ENCODE results near the gene ZNF562. TPM values are rescaled to one million over a fixed set of nuclear protein-coding genes. Genes with fewer than 3 reads are reported as not detected.
"Not testable (repeated sequence)": the region's sequence is repeated elsewhere in the genome, so short reads cannot be mapped to it uniquely, and the experiment has no call there.

The ZNF562 gene
- total RNA-seq, 1 experiment from 2014 or later, result 23.0 TPM

DNA sequence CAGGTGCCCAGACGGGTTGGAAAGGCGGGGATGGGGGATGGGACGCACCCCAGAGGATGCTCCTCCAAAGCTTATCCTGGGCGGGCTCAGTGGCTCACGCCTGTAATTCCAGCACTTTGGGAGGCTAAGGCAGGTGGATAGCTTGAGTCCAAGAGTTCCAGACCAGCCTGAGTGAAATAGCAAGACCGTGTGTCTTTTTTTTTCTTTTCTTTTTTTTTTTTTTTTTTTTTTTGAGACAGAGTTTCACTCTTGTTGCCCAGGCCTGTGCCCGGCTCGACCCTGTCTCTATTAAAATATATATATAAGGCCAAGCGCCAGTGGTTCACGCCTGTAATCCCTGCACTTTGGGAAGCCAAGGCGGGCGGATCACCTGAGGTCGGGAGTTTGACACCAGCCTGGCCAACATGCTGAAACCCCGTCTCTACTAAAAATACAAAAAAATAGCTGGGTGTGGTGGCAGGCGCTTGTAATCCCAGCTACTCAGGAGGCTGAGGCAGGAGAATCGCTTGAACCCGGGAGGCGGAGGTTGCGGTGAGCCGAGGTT lies 530 bp upstream of the ZNF562 start:
- CTCF ChIA-PET, result interaction anchor here (0.6 kb wide), 1 partner anchor 1760 kb away, joined by 3 read pairs; the partner anchor contains the start of gene PRKCSH

GRCh38 chr19:9673912-9674662 lies 813 bp downstream of the ZNF562 start:
- Mint-ChIP-seq H3K36me3 (ENCODE audit: insufficient read depth, unreplicated experiment) (peaks cover 58% of the 10 kb centered on the region), H3K9me3 (ENCODE audit: unreplicated experiment) (peaks cover 29% of the 10 kb centered on the region), H3K27me3 (ENCODE audit: insufficient read depth, unreplicated experiment) (no peaks in the 10 kb centered on the region), H3K27ac (ENCODE audit: unreplicated experiment) (peak overlapping the region; percentile 100), H3K4me3 (ENCODE audit: unreplicated experiment) (peak overlapping the region; percentile 95), H3K4me1 (ENCODE audit: low read depth, unreplicated experiment) (no peaks in the 10 kb centered on the region)
- ChIA-PET CTCF (no interaction called here), POLR2A (no interaction called here)
- TF ChIP-seq, protein P1, sequence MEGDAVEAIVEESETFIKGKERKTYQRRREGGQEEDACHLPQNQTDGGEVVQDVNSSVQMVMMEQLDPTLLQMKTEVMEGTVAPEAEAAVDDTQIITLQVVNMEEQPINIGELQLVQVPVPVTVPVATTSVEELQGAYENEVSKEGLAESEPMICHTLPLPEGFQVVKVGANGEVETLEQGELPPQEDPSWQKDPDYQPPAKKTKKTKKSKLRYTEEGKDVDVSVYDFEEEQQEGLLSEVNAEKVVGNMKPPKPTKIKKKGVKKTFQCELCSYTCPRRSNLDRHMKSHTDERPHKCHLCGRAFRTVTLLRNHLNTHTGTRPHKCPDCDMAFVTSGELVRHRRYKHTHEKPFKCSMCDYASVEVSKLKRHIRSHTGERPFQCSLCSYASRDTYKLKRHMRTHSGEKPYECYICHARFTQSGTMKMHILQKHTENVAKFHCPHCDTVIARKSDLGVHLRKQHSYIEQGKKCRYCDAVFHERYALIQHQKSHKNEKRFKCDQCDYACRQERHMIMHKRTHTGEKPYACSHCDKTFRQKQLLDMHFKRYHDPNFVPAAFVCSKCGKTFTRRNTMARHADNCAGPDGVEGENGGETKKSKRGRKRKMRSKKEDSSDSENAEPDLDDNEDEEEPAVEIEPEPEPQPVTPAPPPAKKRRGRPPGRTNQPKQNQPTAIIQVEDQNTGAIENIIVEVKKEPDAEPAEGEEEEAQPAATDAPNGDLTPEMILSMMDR (IDR thresholded peaks at IDR 0.05; ENCODE audit: insufficient read depth in 1 of 2, low read depth in 1 of 2, low read length in 1 of 2, severe bottlenecking in 1 of 2, unreplicated experiment in 1 of 2), result no peak
- Histone ChIP-seq H3K36me3 (ENCODE audit: control insufficient read depth, insufficient read depth, low read length) (0 out of 2 replicates have a peak, but pooled peaks cover 1% of the 10 kb centered on the region), H3K27me3 (replicated peaks; ENCODE audit: control insufficient read depth, insufficient read depth, low read length) (no peaks in the 10 kb centered on the region), H3K9me3 (peaks cover 23% of the 10 kb centered on the region), H3K4me3 (ENCODE audit: low read depth, low read length) (peak overlapping the region; percentile 76), H3K4me1 (no peaks in the 10 kb centered on the region)
- intact Hi-C loops (cut with micrococcal nuclease; ENCODE audit: unreplicated experiment), result loop anchor here (2.0 kb wide), 1 partner anchor 111 kb away; no protein-coding TSS in a partner anchor
- BruUV-seq (replicated peaks), result TSS peak; percentile 58
- peak in 1 of 2 experiments; percentile 4 for DNase-seq

More for the DNA sequence above, 530 bp upstream of the ZNF562 start:
- H3K27me3 ChIP-seq (replicated peaks; ENCODE audit: control insufficient read depth, insufficient read depth, low read length); H3K27me3 Mint-ChIP-seq (ENCODE audit: insufficient read depth, unreplicated experiment); DNase-seq; POLR2A ChIA-PET; H3K36me3 ChIP-seq (ENCODE audit: control insufficient read depth, insufficient read depth, low read length); H3K4me1 ChIP-seq; H3K4me1 Mint-ChIP-seq (ENCODE audit: low read depth, unreplicated experiment): not testable (repeated sequence)
- BruUV-seq (replicated peaks), result TSS peak; percentile 94
- intact Hi-C loops (cut with micrococcal nuclease; ENCODE audit: unreplicated experiment), result loop anchor here (2.0 kb wide), 1 partner anchor 109 kb away; no protein-coding TSS in a partner anchor
- Mint-ChIP-seq H3K9me3 (ENCODE audit: unreplicated experiment) (peaks cover 26% of the 10 kb centered on the region), H3K4me3 (ENCODE audit: unreplicated experiment) (peak overlapping the region; percentile 95), H3K27ac (ENCODE audit: unreplicated experiment) (peak overlapping the region; percentile 100), H3K36me3 (ENCODE audit: insufficient read depth, unreplicated experiment) (peaks cover 47% of the 10 kb centered on the region)
- Histone ChIP-seq H3K9me3 (peaks cover 23% of the 10 kb centered on the region), H3K4me3 (ENCODE audit: low read depth, low read length) (peak overlapping the region; percentile 76)

- DNase-seq, result no peak
- no peaks in the 10 kb centered on the region for H3K4me1 ChIP-seq
- H3K36me3 ChIP-seq (ENCODE audit: control insufficient read depth, insufficient read depth, low read length), result 0 out of 2 replicates have a peak, but pooled peaks cover 1% of the 10 kb centered on the region
- ChIA-PET CTCF (no interaction called here), POLR2A (no interaction called here)
- Mint-ChIP-seq H3K36me3 (ENCODE audit: insufficient read depth, unreplicated experiment) (peaks cover 70% of the 10 kb centered on the region), H3K27ac (ENCODE audit: unreplicated experiment) (peak overlapping the region; percentile 19), H3K4me3 (ENCODE audit: unreplicated experiment) (peak overlapping the region; percentile 54), H3K4me1 (ENCODE audit: low read depth, unreplicated experiment) (no peaks in the 10 kb centered on the region), H3K27me3 (ENCODE audit: insufficient read depth, unreplicated experiment) (no peaks in the 10 kb centered on the region), H3K9me3 (ENCODE audit: unreplicated experiment) (peaks cover 39% of the 10 kb centered on the region)
- no TSS peak for BruUV-seq (replicated peaks)
- no peaks in the 10 kb centered on the region for H3K27me3 ChIP-seq (replicated peaks; ENCODE audit: control insufficient read depth, insufficient read depth, low read length)
- H3K9me3 ChIP-seq, result peaks cover 26% of the 10 kb centered on the region
- intact Hi-C loops (cut with micrococcal nuclease; ENCODE audit: unreplicated experiment), result no loop called here
- TF ChIP-seq, protein P1 (IDR thresholded peaks at IDR 0.05; ENCODE audit: insufficient read depth in 1 of 2, low read depth in 1 of 2, low read length in 1 of 2, severe bottlenecking in 1 of 2, unreplicated experiment in 1 of 2), result no peak
- H3K4me3 ChIP-seq (ENCODE audit: low read depth, low read length), result no peak overlapping the region
These were observed 2.0 kb downstream of the ZNF562 start for GRCh38 chr19:9672893-9673292.

All from Caco-2 (cell line).